Cerebellar cortex (tissue), 1 donor: ENCODE results near the gene CYP8B1.

Experiments used
- DNase-seq: peaks from one replicate; pipeline ENCODE4 v3.0.0-alpha.2; 2015; ENCODE audit warnings: low spot score

CYP8B1 gene, protein sequence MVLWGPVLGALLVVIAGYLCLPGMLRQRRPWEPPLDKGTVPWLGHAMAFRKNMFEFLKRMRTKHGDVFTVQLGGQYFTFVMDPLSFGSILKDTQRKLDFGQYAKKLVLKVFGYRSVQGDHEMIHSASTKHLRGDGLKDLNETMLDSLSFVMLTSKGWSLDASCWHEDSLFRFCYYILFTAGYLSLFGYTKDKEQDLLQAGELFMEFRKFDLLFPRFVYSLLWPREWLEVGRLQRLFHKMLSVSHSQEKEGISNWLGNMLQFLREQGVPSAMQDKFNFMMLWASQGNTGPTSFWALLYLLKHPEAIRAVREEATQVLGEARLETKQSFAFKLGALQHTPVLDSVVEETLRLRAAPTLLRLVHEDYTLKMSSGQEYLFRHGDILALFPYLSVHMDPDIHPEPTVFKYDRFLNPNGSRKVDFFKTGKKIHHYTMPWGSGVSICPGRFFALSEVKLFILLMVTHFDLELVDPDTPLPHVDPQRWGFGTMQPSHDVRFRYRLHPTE

DNA sequence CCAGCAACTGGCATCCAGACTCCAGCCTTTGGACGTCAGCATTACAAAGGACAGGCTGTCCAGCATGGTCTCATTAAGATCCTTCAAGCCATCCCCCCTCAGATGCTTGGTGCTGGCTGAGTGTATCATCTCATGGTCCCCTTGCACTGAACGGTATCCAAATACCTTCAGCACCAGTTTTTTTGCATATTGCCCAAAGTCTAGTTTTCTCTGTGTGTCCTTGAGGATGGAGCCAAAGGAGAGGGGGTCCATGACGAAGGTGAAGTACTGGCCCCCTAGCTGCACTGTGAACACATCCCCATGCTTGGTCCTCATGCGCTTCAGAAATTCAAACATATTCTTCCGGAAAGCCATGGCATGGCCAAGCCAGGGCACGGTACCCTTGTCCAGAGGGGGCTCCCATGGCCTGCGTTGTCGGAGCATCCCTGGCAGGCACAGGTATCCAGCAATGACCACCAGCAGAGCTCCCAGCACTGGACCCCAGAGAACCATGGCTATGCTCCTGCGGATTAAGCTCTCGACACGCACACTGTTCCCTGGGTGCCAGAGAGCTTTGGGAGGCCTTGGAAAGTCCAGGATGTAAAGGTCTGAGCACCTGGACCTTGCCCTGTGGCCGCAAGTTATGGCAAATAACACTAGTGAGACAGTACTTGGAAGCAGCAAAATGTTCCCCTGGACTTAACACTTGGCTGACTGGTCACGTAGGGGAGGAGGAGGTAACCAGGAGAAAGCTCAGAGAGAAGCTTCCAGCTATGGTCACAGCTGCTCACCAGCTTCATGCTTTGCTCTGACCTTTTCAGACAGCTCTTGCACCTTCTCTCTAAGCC is at the start of gene CYP8B1:
TSS of gene CYP8B1 (minus strand) at position 555 of the 827 bp plus-strand sequence. CDS start at position 492, 63 bp downstream.
- DNase-seq: no peak

DNA sequence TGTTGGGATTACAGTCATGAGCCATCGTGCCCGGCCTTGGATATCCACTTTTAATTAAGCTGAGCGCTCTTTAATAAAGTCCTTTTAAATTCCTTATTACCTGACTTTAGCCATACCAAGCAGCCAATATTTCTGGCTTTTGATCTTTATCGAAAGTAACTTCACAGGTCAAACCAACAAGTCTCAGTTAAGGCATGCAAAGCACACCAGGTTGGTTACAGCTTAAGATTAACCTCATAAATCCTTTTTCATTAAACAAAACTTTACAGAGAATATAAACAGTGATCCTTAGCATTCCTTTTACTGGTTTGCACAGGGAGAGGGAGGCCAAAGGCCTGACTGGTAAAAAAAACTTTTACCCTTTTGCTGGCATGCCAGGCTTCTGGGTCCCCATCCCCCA is 47.9 kb upstream of the CYP8B1 start:
- DNase-seq: no peak

DNA sequence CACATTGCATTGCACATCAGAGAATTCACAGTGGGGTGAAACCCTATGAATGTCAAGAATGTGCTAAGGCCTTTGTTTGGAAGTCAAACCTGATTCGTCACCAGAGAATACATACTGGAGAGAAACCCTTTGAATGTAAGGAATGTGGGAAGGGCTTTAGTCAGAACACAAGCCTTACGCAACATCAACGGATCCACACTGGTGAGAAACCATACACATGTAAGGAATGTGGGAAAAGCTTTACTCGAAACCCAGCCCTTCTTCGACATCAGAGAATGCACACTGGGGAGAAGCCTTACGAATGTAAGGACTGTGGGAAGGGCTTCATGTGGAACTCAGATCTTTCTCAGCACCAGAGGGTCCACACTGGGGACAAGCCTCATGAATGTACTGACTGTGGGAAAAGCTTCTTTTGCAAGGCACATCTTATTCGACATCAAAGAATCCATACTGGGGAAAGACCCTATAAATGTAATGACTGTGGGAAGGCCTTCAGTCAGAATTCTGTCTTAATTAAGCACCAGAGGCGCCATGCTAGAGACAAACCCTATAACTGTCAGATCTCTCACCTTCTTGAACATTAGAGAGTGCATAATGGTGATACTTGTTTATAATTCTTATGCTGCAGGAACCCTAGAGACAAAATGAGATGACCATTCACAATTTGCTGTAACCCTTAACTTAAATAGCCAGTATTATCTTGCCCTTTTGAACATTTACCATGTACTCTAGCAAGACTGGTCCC is 39.3 kb upstream of the CYP8B1 start:
- DNase-seq: no peak

DNA sequence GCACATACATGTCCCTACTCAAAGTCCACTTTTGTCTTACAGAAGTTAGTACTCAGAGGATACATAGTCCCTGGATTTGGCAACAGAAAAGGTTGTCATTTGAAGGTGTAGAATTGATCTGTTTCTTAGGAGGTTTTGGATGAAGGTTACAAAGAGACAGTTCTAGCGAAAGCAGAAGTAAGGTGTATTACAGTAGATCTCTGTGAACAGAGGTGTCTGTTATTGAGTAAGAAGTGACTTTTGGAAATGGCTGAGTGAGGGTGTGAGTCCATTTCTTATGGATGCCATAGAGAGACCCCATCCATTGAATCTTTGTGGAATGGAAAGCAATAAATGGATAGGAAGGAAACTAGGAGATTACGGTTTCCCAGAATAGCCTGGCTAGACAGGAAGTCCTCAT is 35.9 kb upstream of the CYP8B1 start:
- DNase-seq: no peak

DNA sequence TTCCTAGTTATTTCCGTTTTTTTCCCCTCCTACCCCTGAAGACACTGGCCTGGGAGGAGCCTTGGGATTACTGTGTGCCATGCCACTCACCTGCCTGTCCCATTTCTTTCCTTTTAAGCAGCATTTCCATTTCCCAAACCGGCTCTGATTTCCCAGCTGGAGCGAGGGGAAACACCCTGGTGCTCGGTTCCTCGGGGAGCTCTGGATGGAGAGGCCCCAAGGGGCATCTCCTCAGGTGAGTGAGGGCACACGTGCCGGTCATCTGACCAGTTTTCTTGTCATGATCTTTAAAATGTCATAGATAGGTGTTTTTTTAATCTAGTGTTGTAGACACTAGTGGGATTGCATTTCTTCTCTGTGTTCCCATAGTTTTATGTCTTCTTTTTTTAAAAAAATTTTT is 33.0 kb upstream of the CYP8B1 start:
- no peak for DNase-seq

DNA sequence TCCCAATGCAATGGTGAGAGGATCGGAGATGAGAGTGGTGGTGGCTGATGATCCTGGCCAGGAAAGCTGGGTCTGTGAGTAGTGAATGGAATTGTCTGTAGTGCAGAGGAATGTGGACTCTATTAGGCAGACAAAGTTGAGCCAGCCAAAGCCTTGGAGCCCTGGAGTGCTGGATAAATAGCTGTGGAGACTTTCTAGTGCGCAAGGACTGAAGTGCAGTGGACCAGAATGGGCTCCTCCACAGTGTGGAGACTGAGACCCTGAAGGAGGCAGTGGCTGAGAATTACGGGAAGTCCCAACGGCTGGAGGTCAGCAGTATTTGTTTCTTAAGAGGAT is 31.1 kb upstream of the CYP8B1 start:
- DNase-seq: no peak

DNA sequence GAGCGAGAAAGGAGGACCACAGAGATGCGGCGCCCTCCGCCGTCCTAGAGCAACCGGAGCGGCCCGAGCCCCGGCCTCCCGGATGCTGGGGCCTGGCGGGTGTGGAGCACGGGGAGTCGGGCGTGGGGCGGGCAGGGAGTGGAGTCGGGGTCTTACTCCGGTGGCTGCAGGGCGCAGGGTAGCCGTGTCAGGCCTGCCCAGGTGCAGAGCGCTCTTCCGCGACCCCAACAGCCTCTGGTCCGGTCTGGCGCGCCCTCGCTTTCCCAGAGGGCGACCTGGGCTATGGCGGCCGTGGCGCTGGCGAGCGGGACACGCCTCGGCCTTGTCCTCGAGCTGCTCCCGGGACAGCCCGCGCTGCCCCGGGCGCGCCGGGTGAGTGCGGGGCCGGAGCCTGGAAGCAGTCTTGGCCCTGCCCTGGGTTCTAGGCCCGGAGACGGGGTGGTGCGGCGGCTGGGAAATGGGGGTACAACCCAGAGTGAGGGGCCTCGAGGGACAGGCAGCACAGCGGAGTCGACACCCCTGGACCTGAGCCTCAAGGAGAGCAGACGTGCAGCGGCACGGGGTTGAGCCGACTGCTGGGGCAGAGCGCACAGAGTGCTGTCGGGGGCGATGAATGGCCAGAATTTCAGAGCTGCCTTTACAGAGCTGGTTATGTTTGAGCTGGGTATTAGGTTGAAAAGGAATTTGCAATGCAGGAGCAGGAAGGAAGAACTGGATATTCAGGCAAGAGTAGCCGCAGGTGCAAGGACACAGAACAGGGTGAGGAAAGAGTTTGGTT is 30.6 kb upstream of the CYP8B1 start, which contains the start of gene ZNF662:
TSS of gene ZNF662 (plus strand) at position 73 of the 778 bp plus-strand sequence. CDS start 1,973 bp downstream, outside the sequence.
- DNase-seq: peak; percentile 79

DNA sequence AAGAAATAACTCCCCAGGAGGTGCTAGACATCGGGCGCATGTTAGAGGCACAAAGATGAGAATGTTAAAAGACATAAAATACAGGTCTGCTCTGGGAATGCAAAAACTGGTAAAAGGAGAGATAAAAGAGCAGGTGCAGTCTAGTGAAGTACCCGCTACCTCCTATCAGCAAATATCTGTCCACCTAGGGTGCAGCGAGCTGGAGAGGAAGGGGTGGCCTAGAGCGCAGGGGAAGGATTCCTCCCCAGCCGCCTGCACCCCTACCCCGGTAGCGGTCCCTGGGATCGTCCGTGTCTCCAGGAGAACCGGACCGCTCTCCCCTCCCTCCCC is 30.0 kb upstream of the CYP8B1 start:
- no peak for DNase-seq

DNA sequence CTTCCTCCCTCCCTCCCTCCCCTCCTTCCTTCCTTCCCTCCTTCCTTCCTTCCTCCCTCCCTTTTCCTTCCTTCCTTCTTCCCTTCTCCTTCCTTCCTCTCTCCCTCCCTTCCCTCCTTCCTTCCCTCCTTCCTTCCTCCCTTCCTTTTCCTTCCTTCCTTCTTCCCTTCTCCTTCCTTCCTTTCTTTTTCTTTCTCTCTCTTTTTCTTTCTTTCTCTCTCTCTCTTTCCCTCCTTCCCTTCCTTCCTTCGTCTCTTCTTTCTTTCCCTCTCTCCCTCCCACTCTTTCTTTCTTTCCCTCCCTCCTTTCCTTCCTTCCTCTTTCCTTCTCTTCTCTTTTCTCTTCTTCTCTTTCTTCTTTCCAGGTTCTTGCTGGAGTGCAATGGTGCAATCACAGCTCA is 28.4 kb upstream of the CYP8B1 start:
- DNase-seq: no peak

DNA sequence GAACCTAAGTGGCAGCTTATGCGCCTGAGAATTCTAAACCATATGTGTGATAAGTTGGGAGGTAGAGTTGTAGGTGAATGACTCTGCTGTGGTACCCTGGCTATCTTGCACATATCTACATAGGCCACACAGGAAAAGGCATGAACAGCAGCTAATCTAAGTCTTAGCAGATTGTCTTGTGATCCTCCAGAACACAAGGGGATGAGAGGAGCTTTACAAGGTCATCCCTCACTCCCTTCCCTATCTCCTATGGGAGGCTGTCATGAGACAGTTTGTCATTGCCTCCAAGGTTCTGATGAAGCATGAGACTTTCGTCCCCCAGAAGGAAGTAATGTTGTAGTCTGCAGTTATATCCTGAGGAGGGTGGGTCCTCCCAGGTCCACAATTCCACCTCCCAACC is 26.6 kb upstream of the CYP8B1 start:
- no peak for DNase-seq

DNA sequence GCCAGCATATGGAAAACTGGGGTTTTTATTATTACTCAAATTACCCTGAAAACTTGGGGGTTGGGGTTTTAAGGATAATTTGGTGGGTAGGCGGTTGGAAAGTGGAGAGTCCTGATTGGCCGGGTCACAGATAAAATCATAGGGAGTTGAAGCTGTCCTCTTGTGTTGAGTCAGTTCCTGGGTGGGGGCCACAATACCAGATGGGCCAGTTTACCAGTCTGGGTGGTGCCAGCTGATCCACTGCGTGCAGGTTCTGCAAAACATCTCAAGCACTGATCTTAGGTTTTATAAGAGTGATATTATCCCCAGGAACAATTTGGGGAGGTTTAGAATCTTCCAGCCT is 25.4 kb upstream of the CYP8B1 start:
- no peak for DNase-seq

DNA sequence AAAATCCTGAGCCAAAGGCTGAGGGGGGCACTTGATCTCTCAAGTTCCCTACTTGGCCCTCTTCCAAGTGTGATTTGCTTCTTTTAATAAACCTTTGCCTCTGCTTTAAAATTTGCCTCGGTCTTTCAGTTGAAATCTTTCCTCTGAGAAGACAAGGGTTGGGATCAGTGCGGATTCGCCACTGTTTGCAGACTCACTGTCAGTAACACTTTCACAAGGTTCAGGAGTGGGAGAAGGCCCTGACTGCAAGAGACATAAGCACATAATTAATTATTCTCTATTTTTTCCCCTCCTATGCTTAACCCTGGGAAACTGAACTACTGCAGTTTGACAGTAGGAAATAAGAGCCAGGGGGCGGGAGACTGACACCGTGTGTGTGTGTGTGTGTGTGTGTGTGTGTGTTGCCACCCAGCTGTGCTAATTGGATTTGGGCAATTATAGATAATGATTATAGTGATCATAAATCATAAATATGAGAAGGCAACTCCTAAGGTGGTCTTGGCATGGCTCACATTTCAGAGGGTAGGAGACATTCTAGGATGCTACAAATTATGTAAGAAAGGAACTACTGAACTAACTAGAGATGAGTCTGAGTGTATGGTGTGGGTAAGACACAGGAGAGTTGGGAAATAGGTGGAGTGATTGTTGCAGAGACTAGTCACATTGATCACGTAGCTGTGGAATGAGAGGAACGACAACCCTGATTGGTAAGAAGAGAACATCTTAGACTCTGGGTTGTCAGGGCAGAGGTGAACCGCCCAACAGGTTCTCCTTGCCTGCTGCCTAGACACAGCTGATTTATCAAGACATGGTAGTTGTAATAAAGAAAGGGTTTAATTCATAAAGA is 24.8 kb upstream of the CYP8B1 start:
- no peak for DNase-seq

DNA sequence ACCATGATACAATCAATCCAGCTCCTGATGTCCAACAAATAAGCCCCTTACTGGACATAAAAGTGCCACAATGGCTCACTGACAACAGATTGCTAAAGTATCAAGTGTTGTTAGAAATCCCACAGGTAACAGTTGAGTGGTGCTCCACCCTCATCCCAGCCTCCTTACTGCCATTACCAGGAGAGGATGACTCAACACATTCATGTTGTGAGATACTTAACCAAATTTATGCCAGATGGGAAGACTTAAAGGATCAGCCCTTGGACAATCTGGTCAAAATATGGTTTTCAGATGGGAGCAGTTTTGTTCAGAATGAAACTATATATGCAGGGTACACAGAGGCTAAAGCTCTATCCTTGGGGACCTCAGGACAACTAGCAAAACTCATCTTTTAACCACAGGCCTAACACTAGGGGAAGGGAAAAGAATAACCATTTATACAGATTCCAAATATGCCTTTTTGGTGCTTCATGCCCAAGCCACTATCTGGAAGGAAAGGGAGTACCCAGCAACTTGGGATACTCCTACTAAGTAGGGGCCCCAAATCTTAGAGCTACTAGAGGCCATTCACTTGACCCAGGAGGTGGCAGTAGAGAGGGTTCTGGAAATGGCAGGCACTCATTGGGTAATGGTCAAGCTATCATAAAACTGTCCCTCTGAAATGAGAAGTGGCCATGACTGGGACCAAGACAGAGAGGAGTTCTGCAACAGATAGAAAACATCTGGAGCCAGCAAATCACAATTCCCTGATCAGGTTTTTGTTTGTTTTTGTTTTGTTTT is 23.4 kb upstream of the CYP8B1 start:
- no peak for DNase-seq

DNA sequence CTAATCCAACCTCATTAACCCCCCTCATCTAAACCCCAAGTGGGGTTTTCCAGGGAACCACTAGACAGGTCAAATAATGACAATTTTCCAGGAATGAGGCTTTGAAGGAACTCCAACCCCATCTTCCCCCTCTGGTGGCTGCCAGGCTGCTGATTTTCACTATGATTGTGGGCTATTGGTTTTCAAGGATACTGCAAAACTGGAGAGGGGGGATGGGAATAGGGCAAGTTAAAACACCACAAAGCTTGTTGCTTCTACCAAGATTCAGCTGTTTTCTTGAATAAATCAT is 19.8 kb upstream of the CYP8B1 start:
- DNase-seq: no peak

DNA sequence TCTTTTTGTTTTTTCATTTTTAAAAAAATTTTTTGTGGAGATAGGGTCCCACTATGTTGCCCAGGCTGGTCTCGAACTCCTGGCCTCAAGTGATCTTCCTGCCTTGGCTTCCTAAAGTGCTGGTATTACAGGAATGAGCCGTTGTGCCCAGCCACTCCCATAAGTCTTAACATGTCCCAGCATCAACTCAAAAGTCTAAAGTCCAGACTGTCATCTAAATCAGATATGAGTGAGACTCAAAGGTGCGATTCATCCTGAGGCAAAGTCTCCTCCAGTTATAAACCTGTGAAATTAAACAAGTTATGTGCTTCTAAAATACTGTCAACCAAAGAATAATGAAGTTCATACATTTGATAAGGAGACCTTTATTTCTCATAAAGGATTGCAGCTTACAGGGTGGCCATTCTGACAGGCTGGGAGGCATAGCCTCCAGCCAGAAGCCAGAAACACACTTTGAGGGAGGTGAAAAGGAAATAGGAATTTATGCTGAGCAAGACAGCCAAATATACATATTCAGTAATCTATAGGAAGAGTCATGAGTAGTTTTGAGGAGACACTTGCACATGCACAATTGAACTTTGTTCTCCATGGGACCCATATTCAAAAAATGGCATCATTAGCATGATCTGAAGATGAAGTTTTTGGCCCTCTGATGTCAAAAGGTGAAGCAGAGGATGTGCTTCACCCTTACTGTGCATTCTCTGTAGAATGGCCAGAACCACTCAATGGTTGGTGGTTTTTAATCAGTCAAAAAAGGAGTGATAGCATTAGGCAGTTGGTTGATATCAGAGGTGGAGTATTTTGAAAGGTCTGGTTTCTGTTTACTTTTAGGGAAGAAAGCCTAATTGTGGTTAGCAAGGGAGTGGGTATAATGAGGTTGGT is 19.3 kb upstream of the CYP8B1 start:
- no peak for DNase-seq

DNA sequence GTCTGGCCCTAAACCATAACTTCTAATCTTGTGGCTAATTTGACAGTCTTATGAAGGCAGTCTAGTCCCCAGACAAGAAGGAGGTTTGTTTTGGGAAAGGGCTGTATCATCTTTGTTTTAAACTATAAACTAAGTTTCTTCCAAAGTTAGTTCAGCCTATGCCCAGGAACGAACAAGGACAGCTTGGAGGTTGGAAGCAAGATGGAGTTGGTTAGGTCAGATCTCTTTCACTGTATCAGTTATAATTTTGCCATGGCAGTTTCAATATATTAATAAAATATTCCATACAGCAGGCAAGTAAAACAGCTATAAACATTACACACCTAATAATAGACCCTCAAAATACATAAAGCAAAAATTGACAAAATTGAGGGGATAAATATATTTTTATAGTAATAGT is 17.1 kb upstream of the CYP8B1 start:
- DNase-seq: no peak

DNA sequence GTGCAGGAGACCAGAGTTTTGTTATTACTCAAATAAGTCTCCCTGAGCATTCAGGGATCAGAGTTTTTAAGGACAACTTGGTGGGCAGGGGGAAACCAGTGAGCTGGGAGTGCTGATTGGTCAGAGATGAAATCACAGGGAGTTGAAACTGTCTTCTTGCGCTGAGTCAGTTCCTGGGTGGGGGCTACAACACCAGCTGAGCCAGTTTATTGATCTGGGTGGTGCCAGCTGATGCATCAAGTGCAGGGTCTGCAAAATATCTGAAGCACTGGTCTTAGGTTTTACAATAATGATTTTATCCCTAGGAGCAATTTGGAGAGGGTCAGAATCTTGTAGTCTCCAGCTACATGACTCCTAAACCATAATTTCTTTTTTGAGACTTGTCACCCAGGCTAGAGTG is 16.5 kb upstream of the CYP8B1 start:
- DNase-seq: no peak

DNA sequence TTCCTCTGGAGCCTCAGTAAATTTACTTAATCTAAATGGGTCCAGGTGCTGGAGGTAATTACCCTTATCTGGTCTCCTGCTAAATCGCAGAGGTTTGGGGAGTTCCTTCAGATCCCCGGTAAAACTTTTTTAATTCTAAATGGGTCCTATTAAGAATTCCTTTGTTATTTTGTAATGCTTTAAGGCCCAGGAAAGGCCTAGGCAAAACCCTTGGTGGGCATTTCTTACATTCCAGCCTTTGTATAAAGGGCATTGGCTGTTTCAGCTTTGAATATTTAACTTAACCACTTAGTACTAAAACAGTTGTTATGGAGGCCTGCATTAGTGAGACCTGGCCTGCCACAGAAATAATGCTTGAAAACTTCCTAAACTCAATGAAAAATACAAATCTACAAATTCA is 15.4 kb upstream of the CYP8B1 start:
- DNase-seq: no peak

DNA sequence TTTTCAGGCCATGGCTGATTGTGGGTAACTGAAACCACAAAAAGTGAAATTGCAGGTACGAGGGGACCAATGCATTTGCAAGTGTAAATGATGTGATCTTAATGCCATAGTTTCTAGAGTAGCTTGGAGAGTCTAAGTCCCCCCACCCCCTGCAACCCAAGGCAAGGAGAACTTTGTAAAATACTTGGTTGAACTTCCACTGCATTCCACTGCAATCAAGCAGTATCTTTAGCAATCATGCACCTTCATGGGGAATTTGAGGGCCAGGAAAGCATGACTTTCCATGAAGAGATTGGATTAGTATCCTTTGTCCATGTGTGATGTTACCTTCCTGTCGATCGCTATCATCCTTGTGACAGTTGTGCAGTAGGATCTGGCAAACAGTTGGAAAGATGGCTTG is 11.4 kb upstream of the CYP8B1 start:
- no peak for DNase-seq
